ENCODE measurements around the gene PIEZO2. TPM values are rescaled to one million over a fixed set of nuclear protein-coding genes. Genes with fewer than 3 reads are reported as not detected.

The PIEZO2 gene
- total and polyA plus RNA-seq, 2 of the 8 experiments (the other 6 are each of a cell fraction or from before 2014, with no cell fraction given): 4.7 to 16.5 TPM

- H3K23me2 ChIP-seq (ENCODE audit: low read depth, low read length): no peaks in the 10 kb centered on the region
- no peak overlapping the region for H3K4me3 ChIP-seq (ENCODE audit: extremely low read depth in 1 of 4, insufficient read depth in 2 of 4, low read depth in 3 of 4, low read length in 4 of 4)
- no peaks in the 10 kb centered on the region for H3K79me1 ChIP-seq (ENCODE audit: low read depth, low read length)
- WGBS, 2 experiments (ENCODE audit: extremely low coverage in 1 of 2, insufficient coverage in 1 of 2, insufficient read length in 1 of 2, insufficient replicate concordance in 2 of 2, low coverage in 1 of 2, low lambda C conversion rate in 2 of 2, missing lambda C conversion rate in 1 of 2): 84% methylated on average over 2 of the region's 2 CpGs; no CpG with 5 or more reads in 1 of the 2 experiments
- peaks cover 0 to 3% of the 10 kb centered on the region in 2 experiments; a peak in 1 of 4 replicates for H3K9me3 ChIP-seq (ENCODE audit: insufficient read depth in 2 of 2, low read depth in 1 of 2, low read length in 1 of 2)
- H2AK5ac ChIP-seq (ENCODE audit: low read depth, low read length): no peak overlapping the region
- no peak overlapping the region for H4K8ac ChIP-seq (ENCODE audit: extremely low read depth, insufficient read depth, low read length)
- H2BK5ac ChIP-seq (ENCODE audit: low read depth, low read length): no peak overlapping the region
- H3K36me3 ChIP-seq (ENCODE audit: control insufficient read depth in 2 of 4, insufficient read depth in 4 of 4, low read length in 3 of 4): no peaks in the 10 kb centered on the region
- H2BK15ac ChIP-seq (ENCODE audit: low read length): no peak overlapping the region
- FAIRE-seq (no peak), DNase-seq (ENCODE audit: low read depth in 1 of 2, low spot score in 2 of 2) (no peak)
- no peaks in the 10 kb centered on the region for H3K79me2 ChIP-seq (ENCODE audit: control insufficient read depth in 1 of 2, insufficient read depth in 2 of 2, low read length in 2 of 2)
- H3K4me1 ChIP-seq (replicated peaks in 1 of 4; ENCODE audit: control insufficient read depth in 3 of 4, insufficient read depth in 4 of 4, low read length in 3 of 4): peaks cover 2 to 5% (median 3%) of the 10 kb centered on the region in 4 experiments; a peak in 4 of 7 replicates
- no peak overlapping the region for H3K14ac ChIP-seq (ENCODE audit: insufficient read length)
- H3K23ac ChIP-seq (ENCODE audit: insufficient read length): no peak overlapping the region
- ChIA-PET CTCF (ENCODE audit: partially characterized antibody) (no interaction called here), POLR2A (ENCODE audit: partially characterized antibody) (no interaction called here)
- no peak overlapping the region for H2BK120ac ChIP-seq (replicated peaks; ENCODE audit: low read depth, low read length)
- H3K56ac ChIP-seq (replicated peaks; ENCODE audit: insufficient read length, low read depth, low read length): no peak overlapping the region
- no peak overlapping the region for H2BK20ac ChIP-seq (ENCODE audit: low read length)
- no peak overlapping the region for H3K4ac ChIP-seq (replicated peaks; ENCODE audit: insufficient read length, low read depth, low read length)
- no peaks in the 10 kb centered on the region for H4K20me1 ChIP-seq (replicated peaks in 1 of 2; ENCODE audit: control insufficient read depth in 1 of 2, insufficient read depth in 2 of 2, low read length in 2 of 2)
- H4K91ac ChIP-seq (replicated peaks; ENCODE audit: insufficient read length, low read length): no peak overlapping the region
- no peak overlapping the region for H2BK12ac ChIP-seq (ENCODE audit: low read depth, low read length)
- no peak overlapping the region for H4K5ac ChIP-seq (ENCODE audit: insufficient read length, low read depth, low read length)
- no peak overlapping the region for H3K4me2 ChIP-seq (ENCODE audit: insufficient read depth in 1 of 2, low read depth in 2 of 2, low read length in 2 of 2)
- H3K27ac ChIP-seq (ENCODE audit: low read depth, low read length): no peak overlapping the region
- no peak overlapping the region for H3K9ac ChIP-seq (replicated peaks in 1 of 4; ENCODE audit: extremely low read depth in 1 of 4, low read depth in 3 of 4, low read length in 3 of 4)
- H3K27me3 ChIP-seq (replicated peaks in 1 of 4; ENCODE audit: control insufficient read depth in 3 of 4, extremely low read depth in 1 of 4, insufficient read depth in 3 of 4, low read length in 3 of 4): no peaks in the 10 kb centered on the region
- no peak overlapping the region for H3K18ac ChIP-seq (ENCODE audit: extremely low read depth, low read length)
- no peak overlapping the region for H2AFZ ChIP-seq (ENCODE audit: low read length)
- TF ChIP-seq BACH1 (IDR thresholded peaks at IDR 0.05; ENCODE audit: low read length): no peak
- TF ChIP-seq NRF1 (IDR thresholded peaks at IDR 0.05; ENCODE audit: low read depth, low read length): no peak
- TF ChIP-seq TCF12 (IDR thresholded peaks at IDR 0.05; ENCODE audit: low read depth, low read length): no peak
- TF ChIP-seq CTBP2 (IDR thresholded peaks at IDR 0.05; ENCODE audit: borderline replicate concordance, insufficient read depth, insufficient read length, low read length): no peak
- TF ChIP-seq TAF1 (IDR thresholded peaks at IDR 0.05; ENCODE audit: low read depth, low read length): no peak
- TF ChIP-seq NANOG (IDR thresholded peaks at IDR 0.05; ENCODE audit: insufficient read depth, low read depth, low read length, poor library complexity, severe bottlenecking): no peak
- TF ChIP-seq EZH2 (IDR thresholded peaks at IDR 0.05; ENCODE audit: low read depth, low read length, severe bottlenecking): no peak
- no peak for TF ChIP-seq SAP30 (IDR thresholded peaks at IDR 0.05; ENCODE audit: insufficient read depth, insufficient replicate concordance, low read length)
- no peak for TF ChIP-seq CBX8 (IDR thresholded peaks at IDR 0.05; ENCODE audit: borderline replicate concordance, low read depth, low read length)
- TF ChIP-seq POU5F1 (IDR thresholded peaks at IDR 0.05; ENCODE audit: low read depth, low read length): no peak
- no peak for TF ChIP-seq GTF2F1 (IDR thresholded peaks at IDR 0.05; ENCODE audit: borderline replicate concordance, low read depth, low read length)
- no peak for TF ChIP-seq SIX5 (IDR thresholded peaks at IDR 0.05; ENCODE audit: low read depth, low read length)
- no peak for TF ChIP-seq RBBP5 (IDR thresholded peaks at IDR 0.05; ENCODE audit: borderline replicate concordance, low read depth, low read length)
- no peak for TF ChIP-seq CBX5 (IDR thresholded peaks at IDR 0.05; ENCODE audit: low read depth, low read length)
- TF ChIP-seq EP300 (IDR thresholded peaks at IDR 0.05; ENCODE audit: borderline replicate concordance in 1 of 2, low read depth in 2 of 2, low read length in 2 of 2): no peak
Measured at GRCh38 chr18:10919851-10920250, 229.5 kb downstream of the PIEZO2 start.
